LNCaP clone FGC (cell line): Measurements from ENCODE around the gene CROCC.
A peak's percentile ranks its signal among the peaks of the same experiment; 100 is the strongest.
"Not testable (repeated sequence)": the region's sequence is repeated elsewhere in the genome, so short reads cannot be mapped to it uniquely, and the experiment has no call there.

ENCODE experiments used
- DNase-seq: peaks from one replicate; pipeline ENCODE4 v3.0.0-alpha.2; 2011; ENCODE audit warnings: low read depth
- H3K4me3 ChIP-seq: 2 replicates; pipeline ENCODE4 v1.5.1; 2011; ENCODE audit warnings: mild to moderate bottlenecking, low read depth, low read length, control low read depth
- CTCF ChIP-seq: IDR thresholded peaks from 2 replicates; pipeline ENCODE4 v1.5.1; 2012; ENCODE audit warnings: mild to moderate bottlenecking; ENCODE audit not compliant: control insufficient read depth, insufficient read depth; ENCODE audit errors: extremely low read depth

CROCC gene

DNA sequence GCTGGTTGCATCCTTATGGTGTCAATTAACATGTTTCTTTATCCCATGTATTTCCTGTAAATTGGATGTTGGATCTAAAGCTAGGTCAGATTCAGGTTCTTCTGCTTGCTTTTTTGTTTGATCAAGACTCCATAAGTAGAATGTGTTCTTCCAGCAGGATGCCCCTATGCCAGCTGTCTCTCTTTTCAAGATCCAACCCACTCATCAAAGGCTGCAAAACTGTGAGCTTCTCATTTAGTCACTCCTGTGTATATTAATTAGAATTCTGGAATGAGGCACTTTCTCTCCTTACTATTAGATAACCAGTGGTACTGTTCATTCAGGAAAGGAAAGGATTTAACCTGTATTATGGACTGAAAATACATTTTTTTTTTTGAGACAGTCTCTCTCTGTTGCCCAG is 12.2 kb downstream of the CROCC start:
- not testable (repeated sequence) for H3K4me3 ChIP-seq, DNase-seq

GRCh38 chr1:16936580-16936979 is 14.8 kb downstream of the CROCC start:
- not testable (repeated sequence) for DNase-seq, H3K4me3 ChIP-seq

- no peak for DNase-seq
- TF ChIP-seq CTCF = no peak
- H3K4me3 ChIP-seq = no peak overlapping the region
These were observed 16.9 kb downstream of the CROCC start for GRCh38 chr1:16938351-16939321.

DNA sequence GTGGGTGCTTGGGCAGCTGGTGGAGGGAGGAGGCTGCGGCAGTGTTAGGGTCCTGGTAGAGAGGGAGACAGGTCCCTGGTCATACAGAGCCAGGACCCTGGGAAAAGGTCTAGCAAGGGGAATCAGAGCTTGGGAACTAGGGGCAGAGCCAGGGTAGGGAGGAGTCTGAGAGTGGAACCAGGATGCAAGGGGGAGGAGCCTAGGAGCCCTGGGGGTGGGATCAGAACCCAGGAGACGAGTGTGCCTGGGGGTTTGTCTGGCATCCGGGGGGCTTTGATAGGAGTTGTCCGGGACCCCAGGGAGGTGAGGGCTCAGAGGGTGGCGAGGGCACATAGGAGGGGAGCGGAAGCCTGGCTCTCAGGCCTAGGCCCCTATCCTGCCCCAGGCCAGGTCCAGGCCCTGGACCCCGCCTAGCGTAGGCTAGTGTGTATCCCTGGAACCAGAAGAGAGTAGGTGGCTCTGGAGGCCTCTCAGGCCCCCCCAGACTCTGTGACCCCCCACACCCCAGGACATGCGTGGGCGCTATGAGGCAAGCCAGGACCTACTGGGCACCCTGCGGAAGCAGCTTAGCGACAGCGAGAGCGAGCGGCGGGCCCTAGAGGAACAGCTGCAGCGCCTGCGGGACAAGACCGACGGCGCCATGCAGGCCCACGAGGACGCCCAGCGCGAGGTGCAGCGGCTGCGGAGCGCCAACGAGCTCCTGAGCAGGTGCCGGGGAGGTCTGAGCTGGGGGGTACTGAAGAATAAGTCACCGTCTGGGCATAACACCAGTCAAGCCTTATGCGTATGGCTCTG is 17.9 kb downstream of the CROCC start:
- not testable (repeated sequence) for H3K4me3 ChIP-seq, DNase-seq

- no peak for DNase-seq
- TF ChIP-seq CTCF = no peak
- H3K4me3 ChIP-seq = no peak overlapping the region
These were observed 22.3 kb downstream of the CROCC start for GRCh38 chr1:16944038-16944437.

DNA sequence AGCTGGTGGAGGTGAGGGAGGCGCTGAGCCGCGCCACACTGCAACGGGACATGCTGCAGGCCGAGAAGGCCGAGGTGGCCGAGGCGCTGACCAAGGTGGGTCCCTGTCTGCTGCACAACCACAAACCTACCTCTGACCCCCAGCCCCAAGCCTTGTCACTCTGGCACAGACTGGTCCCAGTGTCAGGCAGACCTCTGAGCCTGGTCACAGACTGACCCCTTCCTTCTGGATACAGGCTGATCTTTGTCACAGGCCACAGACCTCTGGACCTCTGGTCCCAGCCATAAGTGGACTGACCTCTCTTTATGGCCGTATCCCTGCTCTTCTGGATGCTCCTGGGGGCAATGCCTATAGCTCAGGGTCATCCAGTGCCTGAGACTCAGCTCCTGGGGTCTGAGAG is 23.8 kb downstream of the CROCC start:
- DNase-seq, H3K4me3 ChIP-seq: not testable (repeated sequence)

DNA sequence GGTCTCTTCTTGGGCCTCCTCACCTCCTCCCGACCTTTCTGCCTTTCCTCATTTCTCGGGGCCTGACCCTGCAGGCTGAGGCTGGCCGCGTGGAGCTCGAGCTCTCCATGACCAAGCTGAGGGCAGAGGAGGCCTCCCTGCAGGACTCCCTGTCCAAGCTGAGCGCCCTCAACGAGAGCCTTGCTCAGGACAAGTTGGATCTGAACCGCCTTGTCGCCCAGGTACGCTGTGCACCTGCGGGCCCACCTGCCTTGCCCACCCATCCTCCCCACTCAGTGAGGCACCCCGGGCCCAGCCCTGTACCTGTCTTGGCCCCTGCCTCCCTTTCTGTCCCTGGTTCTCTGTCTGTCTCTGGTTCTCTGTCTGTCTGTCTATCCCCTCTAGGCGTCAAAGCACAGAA is 24.5 kb downstream of the CROCC start:
- DNase-seq, H3K4me3 ChIP-seq: not testable (repeated sequence)

DNA sequence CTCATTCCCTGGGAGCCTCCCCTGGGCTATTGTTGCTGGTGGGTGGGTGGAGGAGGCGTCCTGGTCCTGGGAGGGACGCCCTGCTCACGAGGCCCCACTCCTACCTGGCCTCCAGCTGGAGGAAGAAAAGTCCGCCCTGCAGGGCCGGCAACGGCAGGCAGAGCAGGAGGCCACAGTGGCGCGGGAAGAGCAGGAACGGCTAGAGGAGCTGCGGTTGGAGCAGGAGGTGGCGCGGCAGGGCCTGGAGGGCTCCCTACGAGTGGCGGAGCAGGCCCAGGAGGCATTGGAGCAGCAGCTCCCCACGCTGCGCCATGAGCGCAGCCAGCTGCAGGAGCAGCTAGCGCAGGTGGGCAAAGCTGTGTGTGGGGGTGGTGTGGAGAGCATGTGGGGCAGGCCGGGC is 24.9 kb downstream of the CROCC start:
- DNase-seq = no peak
- TF ChIP-seq CTCF = no peak
- H3K4me3 ChIP-seq = no peak overlapping the region

GRCh38 chr1:16948282-16948891 is 26.7 kb downstream of the CROCC start:
- peak; percentile 54 for DNase-seq
- H3K4me3 ChIP-seq = not testable (repeated sequence)

DNA sequence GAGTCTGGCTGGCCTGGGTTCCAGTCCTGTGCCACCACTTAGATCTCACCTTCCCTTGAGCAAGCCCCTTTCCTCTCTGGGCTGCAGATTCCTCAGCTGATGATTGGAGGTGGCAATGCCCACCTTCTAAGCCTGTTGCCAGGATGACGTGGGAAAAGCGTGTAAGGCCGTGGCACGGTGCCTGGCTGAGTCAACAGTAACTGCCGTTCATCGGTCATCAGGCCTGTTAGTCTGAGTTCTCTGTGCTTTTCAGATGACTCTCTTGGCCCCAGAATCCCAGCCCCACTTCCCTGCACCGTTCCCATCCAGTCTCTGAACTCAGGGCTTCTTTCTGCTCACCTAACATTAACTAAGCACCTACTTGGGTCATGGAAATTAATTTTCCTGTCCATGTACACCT is 27.3 kb downstream of the CROCC start:
- not testable (repeated sequence) for H3K4me3 ChIP-seq
- DNase-seq = peak; percentile 49

GRCh38 chr1:16952376-16952775 is 30.6 kb downstream of the CROCC start:
- H3K4me3 ChIP-seq, DNase-seq: not testable (repeated sequence)
